Stomach (tissue), 9 donors: ENCODE results near the gene ACAD8. TPM values are rescaled to one million over a fixed set of nuclear protein-coding genes. Genes with fewer than 3 reads are reported as not detected.
"Not testable (repeated sequence)": the region's sequence is repeated elsewhere in the genome, so short reads cannot be mapped to it uniquely, and the experiment has no call there.

ENCODE experiments used
- DNase-seq, 2 donors: peaks; one replicate each; pipeline versions ENCODE4 v3.0.0 to v3.0.0-alpha.2; 2013 to 2019
- H3K27ac ChIP-seq, 5 donors: fragments of 200-600 bp in 4 of 5; sonication (generic) in 4 of 5; one replicate each; pipeline ENCODE4 v1.5.1; 2013 to 2019; ENCODE audit warnings: mild to moderate bottlenecking in 1 of 5, moderate library complexity in 1 of 5
- H3K27me3 ChIP-seq, 3 donors: fragments of 200-600 bp; sonication (generic); one replicate each; pipeline ENCODE4 v1.5.1; 2017 to 2019; ENCODE audit warnings: mixed run types in 1 of 3
- H3K36me3 ChIP-seq, 4 donors: fragments of 200-600 bp; sonication (generic); 1 replicate in 3 of 4; 2 replicates in 1 of 4; pipeline ENCODE4 v1.5.1; 2016 to 2019
- H3K4me1 ChIP-seq, 4 donors: fragments of 200-600 bp; sonication (generic); one replicate each; pipeline ENCODE4 v1.5.1; 2016 to 2019
- H3K4me3 ChIP-seq, 4 donors: fragments of 200-600 bp; sonication (generic) in 3 of 4; one replicate each; pipeline ENCODE4 v1.5.1; 2016 to 2019; ENCODE audit warnings: mild to moderate bottlenecking in 1 of 4
- H3K9me3 ChIP-seq, 4 donors: fragments of 200-600 bp; sonication (generic); one replicate each; pipeline ENCODE4 v1.5.1; 2016 to 2019
- EP300 ChIP-seq: sonication (generic); formaldehyde crosslinking; IDR thresholded peaks from one replicate; pipeline ENCODE4 v1.6.1; 2017; ENCODE audit warnings: antibody characterized with exemption
- POLR2A ChIP-seq, 4 donors: fragments of 450-650 bp; IDR thresholded peaks; one replicate each; pipeline ENCODE4 v1.6.1; 2016; ENCODE audit warnings: antibody characterized with exemption in 4 of 4, control low read depth in 2 of 4, mild to moderate bottlenecking in 1 of 4, moderate library complexity in 1 of 4
- POLR2AphosphoS5 ChIP-seq, 3 donors: sonication (generic); formaldehyde crosslinking; IDR thresholded peaks; one replicate each; pipeline ENCODE4 v1.6.1; 2016; ENCODE audit warnings: antibody characterized with exemption in 3 of 3
- WGBS, 5 donors: extraction: QIAGEN DNeasy Blood & Tissue Kit in 3 of 5; methylation state at CpG; one replicate each; pipeline versions ENCODE4 v1.1.5 to v1.1.7; 2013 to 2018; 5-methylcytosine and 5-hydroxymethylcytosine counted together
- intact Hi-C: fragments of 100-400 bp; cut with DNase I; formaldehyde crosslinking; loops from one replicate; pipeline ENCODE4 v1.15.1; 2023; ENCODE audit warnings: low total_unique reads
- polyA plus RNA-seq, 3 donors: library from polyadenylated mRNA; stranded (reverse); fragments of 200-250 nt; gene quantifications; one replicate each; pipeline ENCODE4 v1.2.3, GENCODE V29; 2013
- total RNA-seq, 5 donors: library from RNA; depleted of rRNA; stranded (reverse); fragments of >200 nt; gene quantifications; one replicate each; pipeline versions ENCODE4 v1.1.0 to v1.2.3, GENCODE V29; 2014 to 2016
- TF ChIP-seq, protein P1 (sequence below), 7 experiments: fragments of 450-650 bp in 4 of 7; fragments of 200-600 bp in 3 of 7; sonication (generic) in 3 of 7; IDR thresholded peaks; one replicate each; pipeline ENCODE4 v1.5.1; 2016 to 2019; ENCODE audit warnings: antibody characterized with exemption in 7 of 7, control low read depth in 2 of 7, mild to moderate bottlenecking in 1 of 7
- donor health status: healthy with polysubstance abuse.
- donor health status: Bipolar disorder and iron deficiency.
- donor health status: healthy.

ACAD8 gene
- total and polyA plus RNA-seq, 8 donors, result 15.1 to 44.6 (median 26.5) TPM

DNA sequence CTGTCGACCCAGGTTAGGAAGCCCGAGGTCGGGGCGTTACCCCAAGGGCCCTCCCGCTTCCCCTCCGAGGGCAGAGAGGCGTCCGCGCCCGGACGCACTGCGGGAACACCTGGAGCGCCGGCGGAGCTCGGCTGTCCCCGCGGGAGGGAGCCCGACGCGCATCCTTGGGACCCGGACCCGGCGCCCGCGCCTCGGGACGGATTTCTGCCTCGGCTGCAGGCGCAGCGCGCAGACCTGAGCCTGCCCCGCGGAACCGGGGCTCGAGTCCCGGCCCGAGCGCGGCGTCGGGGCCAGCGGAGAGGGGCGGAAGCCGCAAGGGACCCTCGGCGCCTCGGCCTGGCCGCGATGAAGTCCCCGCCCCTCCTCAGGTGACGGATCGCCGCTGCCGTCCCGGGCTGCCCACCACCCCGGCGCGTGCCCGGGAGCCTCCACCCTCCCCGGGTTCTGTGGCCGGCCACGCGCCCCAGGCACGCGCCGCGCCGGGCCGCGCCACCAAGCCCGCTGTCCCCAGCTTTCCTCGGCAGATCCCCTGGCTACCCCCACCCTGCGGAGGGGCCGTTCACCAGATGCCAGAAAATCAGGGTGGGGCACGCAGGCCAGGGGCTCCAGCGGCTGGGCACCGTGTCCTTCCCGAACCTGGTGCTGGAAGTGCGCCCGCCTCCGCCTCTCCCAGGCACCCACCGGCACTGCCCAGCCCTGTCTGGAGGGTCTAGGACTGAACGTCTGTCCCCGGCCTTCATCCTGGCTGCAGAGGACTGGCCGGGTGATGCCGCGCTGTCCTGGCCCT lies 23.2 kb downstream of the ACAD8 start:
- Histone ChIP-seq H3K4me3 (peak overlapping the region; percentile 27 to 56 (median 37)), H3K4me1 (peaks cover 18 to 22% (median 21%) of the 10 kb centered on the region in 4 donors), H3K27me3 (peaks cover 19 to 86% (median 63%) of the 10 kb centered on the region in 3 donors), H3K36me3 (no peaks in the 10 kb centered on the region), H3K27ac (no peak overlapping the region), H3K9me3 (peaks cover 0 to 7% (median 0%) of the 10 kb centered on the region in 4 donors)
- 1 to 3% (median 2%) methylated on average over 8 to 88 of the region's 88 CpGs for WGBS, 5 donors
- DNase-seq, result peak in 1 of 2 donors; percentile 20
- intact Hi-C loops, result no loop called here
- TF ChIP-seq POLR2AphosphoS5 (IDR thresholded peaks at IDR 0.05), result no peak
- TF ChIP-seq, protein P1, sequence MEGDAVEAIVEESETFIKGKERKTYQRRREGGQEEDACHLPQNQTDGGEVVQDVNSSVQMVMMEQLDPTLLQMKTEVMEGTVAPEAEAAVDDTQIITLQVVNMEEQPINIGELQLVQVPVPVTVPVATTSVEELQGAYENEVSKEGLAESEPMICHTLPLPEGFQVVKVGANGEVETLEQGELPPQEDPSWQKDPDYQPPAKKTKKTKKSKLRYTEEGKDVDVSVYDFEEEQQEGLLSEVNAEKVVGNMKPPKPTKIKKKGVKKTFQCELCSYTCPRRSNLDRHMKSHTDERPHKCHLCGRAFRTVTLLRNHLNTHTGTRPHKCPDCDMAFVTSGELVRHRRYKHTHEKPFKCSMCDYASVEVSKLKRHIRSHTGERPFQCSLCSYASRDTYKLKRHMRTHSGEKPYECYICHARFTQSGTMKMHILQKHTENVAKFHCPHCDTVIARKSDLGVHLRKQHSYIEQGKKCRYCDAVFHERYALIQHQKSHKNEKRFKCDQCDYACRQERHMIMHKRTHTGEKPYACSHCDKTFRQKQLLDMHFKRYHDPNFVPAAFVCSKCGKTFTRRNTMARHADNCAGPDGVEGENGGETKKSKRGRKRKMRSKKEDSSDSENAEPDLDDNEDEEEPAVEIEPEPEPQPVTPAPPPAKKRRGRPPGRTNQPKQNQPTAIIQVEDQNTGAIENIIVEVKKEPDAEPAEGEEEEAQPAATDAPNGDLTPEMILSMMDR (IDR thresholded peaks at IDR 0.05), result no peak
- TF ChIP-seq EP300, result no peak
- no peak for TF ChIP-seq POLR2A (IDR thresholded peaks at IDR 0.05)

- Histone ChIP-seq H3K27ac (no peak overlapping the region), H3K4me3 (peak overlapping the region in 2 of 4 donors; percentile 41 to 56)
Measured at GRCh38 chr11:134277183-134278001, 24.0 kb downstream of the ACAD8 start.

DNA sequence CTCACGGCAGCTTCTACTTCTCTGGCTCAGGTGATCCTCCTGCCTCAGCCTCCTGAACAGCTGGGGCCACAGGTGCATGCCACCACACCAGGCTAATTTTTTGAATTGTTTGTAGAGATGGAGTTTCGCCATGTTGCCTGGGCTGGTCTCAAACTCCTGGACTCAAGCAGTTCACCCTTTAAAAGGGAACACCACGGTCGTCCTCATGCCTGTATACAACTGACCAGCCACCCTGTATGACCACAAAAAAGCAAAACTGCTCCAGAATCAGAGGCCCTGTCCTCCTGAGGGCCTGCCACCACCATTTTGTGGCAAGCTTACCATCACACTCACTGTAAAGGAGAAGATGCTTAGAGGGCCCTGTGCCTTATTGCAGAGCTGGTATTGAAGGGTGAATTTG lies 25.0 kb downstream of the ACAD8 start:
- Histone ChIP-seq H3K4me1 (peaks cover 18 to 22% (median 21%) of the 10 kb centered on the region in 4 donors), H3K36me3 (no peaks in the 10 kb centered on the region), H3K27me3 (peaks cover 19 to 79% (median 49%) of the 10 kb centered on the region in 3 donors), H3K27ac (no peak overlapping the region), H3K9me3 (peaks cover 0 to 7% (median 0%) of the 10 kb centered on the region in 4 donors), H3K4me3 (no peak overlapping the region)
- no peak for TF ChIP-seq POLR2A (IDR thresholded peaks at IDR 0.05)
- TF ChIP-seq POLR2AphosphoS5 (IDR thresholded peaks at IDR 0.05), result no peak
- no peak for TF ChIP-seq EP300
- TF ChIP-seq, protein P1 (IDR thresholded peaks at IDR 0.05), result no peak
- intact Hi-C loops, result no loop called here
- DNase-seq, result no peak
- WGBS, 5 donors, result 89 to 98% (median 90%) methylated on average over 4 of the region's 4 CpGs

More at GRCh38 chr11:134277183-134278001, 24.0 kb downstream of the ACAD8 start:
- WGBS, 5 donors, result 15 to 25% (median 18%) methylated on average over 31 to 36 of the region's 36 CpGs
- H3K4me1 ChIP-seq, result peaks cover 18 to 22% (median 21%) of the 10 kb centered on the region in 4 donors
- TF ChIP-seq POLR2A (IDR thresholded peaks at IDR 0.05) (no peak), EP300 (no peak)
- no peaks in the 10 kb centered on the region for H3K36me3 ChIP-seq
- no peak for DNase-seq
- intact Hi-C loops, result no loop called here
- peaks cover 19 to 84% (median 59%) of the 10 kb centered on the region in 3 donors for H3K27me3 ChIP-seq
- peaks cover 0 to 7% (median 0%) of the 10 kb centered on the region in 4 donors for H3K9me3 ChIP-seq

DNA sequence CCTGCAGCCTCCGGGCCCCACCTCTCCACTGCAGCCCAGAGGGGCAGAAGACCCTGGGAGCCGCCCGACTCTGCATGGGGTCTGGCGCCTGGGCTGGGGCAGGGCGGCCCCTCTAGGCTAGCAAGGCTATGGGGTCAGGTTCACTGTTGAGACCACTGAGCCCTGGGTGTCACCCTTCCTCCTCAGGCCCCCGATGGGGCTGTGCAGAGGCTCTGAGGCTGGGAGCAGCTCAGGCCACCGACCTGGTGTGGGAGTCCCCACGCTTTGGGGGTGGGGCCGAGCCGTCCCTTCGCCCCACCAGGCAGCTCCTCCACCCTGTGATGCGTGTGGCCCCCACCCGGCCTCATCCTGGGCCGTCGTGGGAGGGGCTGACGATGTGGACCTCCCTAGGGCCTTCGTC lies 28.3 kb downstream of the ACAD8 start:
- H3K27ac ChIP-seq, intact Hi-C loops, H3K9me3 ChIP-seq, DNase-seq, H3K4me3 ChIP-seq, H3K4me1 ChIP-seq, H3K36me3 ChIP-seq: not testable (repeated sequence)
- peaks cover 10 to 46% (median 20%) of the 10 kb centered on the region in 3 donors for H3K27me3 ChIP-seq
- 83 to 100% (median 92%) methylated on average over 1 to 12 of the region's 17 CpGs for WGBS, 5 donors
